Glomerular endothelial cell (primary cell): Measurements from ENCODE around the gene RAD51B. TPM values are rescaled to one million over a fixed set of nuclear protein-coding genes. Genes with fewer than 3 reads are reported as not detected.

Experiments
- DNase-seq: peaks from one replicate; pipeline ENCODE4 v3.0.0-alpha.2; 2011; ENCODE audit warnings: low read depth, low spot score; ENCODE audit errors: extremely low read depth
- total RNA-seq: library from RNA; depleted of rRNA; stranded (reverse); fragments of >200 nt; gene quantifications from 2 replicates; pipeline ENCODE4 v1.2.3, GENCODE V29; 2015

RAD51B gene
- total RNA-seq, 1 donor from 2014 or later, result 9.7 TPM

- no peak for DNase-seq
Measured at GRCh38 chr14:68466491-68466977, 647.0 kb downstream of the RAD51B start.

GRCh38 chr14:68467425-68467824 lies 647.8 kb downstream of the RAD51B start:
- no peak for DNase-seq

- no peak for DNase-seq
Measured at GRCh38 chr14:68468437-68469207, 649.0 kb downstream of the RAD51B start.

GRCh38 chr14:68469208-68469713 lies 649.7 kb downstream of the RAD51B start:
- DNase-seq, result no peak

- no peak for DNase-seq
Measured at GRCh38 chr14:68470361-68470760, 650.8 kb downstream of the RAD51B start.

GRCh38 chr14:68471029-68471963 lies 651.7 kb downstream of the RAD51B start:
- no peak for DNase-seq

GRCh38 chr14:68471964-68472508 lies 652.5 kb downstream of the RAD51B start:
- DNase-seq, result no peak

- DNase-seq, result no peak
Measured at GRCh38 chr14:68473069-68473468, 653.5 kb downstream of the RAD51B start.

GRCh38 chr14:68473794-68474193 lies 654.2 kb downstream of the RAD51B start:
- no peak for DNase-seq

GRCh38 chr14:68474741-68475140 lies 655.2 kb downstream of the RAD51B start:
- no peak for DNase-seq

- no peak for DNase-seq
Measured at GRCh38 chr14:68475802-68476201, 656.2 kb downstream of the RAD51B start.

- no peak for DNase-seq
Measured at GRCh38 chr14:68476212-68477109, 656.9 kb downstream of the RAD51B start.

GRCh38 chr14:68477110-68477455 lies 657.5 kb downstream of the RAD51B start:
- no peak for DNase-seq

GRCh38 chr14:68477461-68478085 lies 658.0 kb downstream of the RAD51B start:
- no peak for DNase-seq

GRCh38 chr14:68479247-68479646 lies 659.7 kb downstream of the RAD51B start:
- no peak for DNase-seq

- no peak for DNase-seq
Measured at GRCh38 chr14:68482018-68482417, 662.4 kb downstream of the RAD51B start.

- DNase-seq, result no peak
Measured at GRCh38 chr14:68482772-68483395, 663.3 kb downstream of the RAD51B start.

- DNase-seq, result no peak
Measured at GRCh38 chr14:68486033-68486732, 666.6 kb downstream of the RAD51B start.

GRCh38 chr14:68486809-68487208 lies 667.2 kb downstream of the RAD51B start:
- DNase-seq, result no peak
